GM23338 (cell line): ENCODE data around the gene GLRA1. TPM values are rescaled to one million over a fixed set of nuclear protein-coding genes. Genes with fewer than 3 reads are reported as not detected.
"Not testable (repeated sequence)": the region's sequence is repeated elsewhere in the genome, so short reads cannot be mapped to it uniquely, and the experiment has no call there.

Experiments
- ATAC-seq: fragments of 200-7000 bp; cut with Tn5 transposase; 3 replicates; pipeline ENCODE4 v1.9.1; 2020
- DNase-seq: peaks from one replicate; pipeline ENCODE4 v3.0.0-alpha.2; 2015; ENCODE audit warnings: low spot score
- H2AFZ ChIP-seq: fragments of 200-600 bp; sonication (generic); 2 replicates; pipeline ENCODE4 v1.8.0; 2016; ENCODE audit warnings: antibody characterized with exemption, mild to moderate bottlenecking, moderate library complexity
- H3F3A ChIP-seq: fragments of 200-600 bp; sonication (generic); replicated peaks from 2 replicates; pipeline ENCODE4 v1.8.0; 2017; ENCODE audit warnings: antibody characterized with exemption, mixed run types, low read depth
- H3K27ac ChIP-seq: fragments of 200-600 bp; sonication (generic); 2 replicates; pipeline ENCODE4 v1.6.1; 2016; ENCODE audit warnings: low read depth
- H3K27me3 ChIP-seq: fragments of 200-600 bp; sonication (generic); 2 replicates; pipeline ENCODE4 v1.8.0; 2016; ENCODE audit warnings: mild to moderate bottlenecking, mixed run types, moderate library complexity; ENCODE audit not compliant: insufficient read depth
- H3K36me3 ChIP-seq: fragments of 200-600 bp; sonication (generic); 2 replicates; pipeline ENCODE4 v1.8.0; 2016; ENCODE audit warnings: mild to moderate bottlenecking; ENCODE audit not compliant: insufficient read depth
- H3K4me1 ChIP-seq: fragments of 200-600 bp; sonication (generic); 2 replicates; pipeline ENCODE4 v1.8.0; 2016; ENCODE audit warnings: mild to moderate bottlenecking, moderate library complexity; ENCODE audit not compliant: insufficient read depth
- H3K4me2 ChIP-seq: fragments of 200-600 bp; sonication (generic); 2 replicates; pipeline ENCODE4 v1.7.1; 2017; ENCODE audit warnings: mixed run types
- H3K4me3 ChIP-seq: fragments of 200-600 bp; sonication (generic); 2 replicates; pipeline ENCODE4 v1.6.1; 2016; ENCODE audit warnings: mixed run types
- H3K79me2 ChIP-seq: fragments of 200-600 bp; sonication (generic); replicated peaks from 2 replicates; pipeline ENCODE4 v1.8.0; 2017; ENCODE audit warnings: mild to moderate bottlenecking; ENCODE audit not compliant: insufficient read depth
- H3K9me2 ChIP-seq: fragments of 200-600 bp; sonication (generic); 2 replicates; pipeline ENCODE4 v1.8.0; 2017; ENCODE audit not compliant: insufficient read depth
- H4K20me1 ChIP-seq: fragments of 200-600 bp; sonication (generic); replicated peaks from 2 replicates; pipeline ENCODE4 v1.8.0; 2017; ENCODE audit warnings: mild to moderate bottlenecking; ENCODE audit not compliant: insufficient read depth
- H3K27ac Mint-ChIP-seq: 2 replicates; pipeline ENCODE4 v1.8.0; 2020; ENCODE audit warnings: inconsistent platforms, mild to moderate bottlenecking, moderate library complexity, mixed read lengths
- H3K27me3 Mint-ChIP-seq: 3 replicates; pipeline ENCODE4 v1.8.0; 2022; ENCODE audit warnings: low read depth, mild to moderate bottlenecking, moderate library complexity, mixed read lengths, inconsistent platforms; ENCODE audit not compliant: insufficient read depth, poor library complexity
- H3K36me3 Mint-ChIP-seq: 3 replicates; pipeline ENCODE4 v1.8.0; 2021; ENCODE audit warnings: low read depth, mild to moderate bottlenecking, inconsistent platforms, moderate library complexity, mixed read lengths
- H3K4me1 Mint-ChIP-seq: 3 replicates; pipeline ENCODE4 v1.8.0; 2020; ENCODE audit warnings: mild to moderate bottlenecking, inconsistent platforms, mixed read lengths
- H3K4me3 Mint-ChIP-seq: 3 replicates; pipeline ENCODE4 v1.8.0; 2021; ENCODE audit warnings: moderate library complexity, mild to moderate bottlenecking, inconsistent platforms, mixed read lengths
- H3K9me3 Mint-ChIP-seq: 3 replicates; pipeline ENCODE4 v1.8.0; 2020; ENCODE audit warnings: moderate library complexity, mild to moderate bottlenecking, inconsistent platforms, mixed read lengths
- CREB1 ChIP-seq: fragments of 250-450 bp; sonication (Bioruptor Pico); IDR thresholded peaks from 2 replicates; pipeline ENCODE4 v1.5.0; 2020; ENCODE audit warnings: low read depth, mild to moderate bottlenecking, moderate library complexity
- EZH2 ChIP-seq: fragments of 200-600 bp; sonication (generic); IDR thresholded peaks from one replicate; pipeline ENCODE4 v1.8.0; 2017; ENCODE audit warnings: antibody characterized with exemption, mild to moderate bottlenecking, low read depth; ENCODE audit not compliant: unreplicated experiment
- EZH2phosphoT487 ChIP-seq: fragments of 200-600 bp; sonication (generic); IDR thresholded peaks from one replicate; pipeline ENCODE4 v1.8.1; 2018; ENCODE audit warnings: antibody characterized with exemption; ENCODE audit not compliant: unreplicated experiment
- JUNB ChIP-seq: IDR thresholded peaks from one replicate; pipeline ENCODE4 v1.6.1; 2016; ENCODE audit warnings: antibody characterized with exemption; ENCODE audit not compliant: unreplicated experiment
- NANOG ChIP-seq: IDR thresholded peaks from 2 replicates; pipeline ENCODE4 v1.6.1; 2016; ENCODE audit warnings: antibody characterized with exemption, borderline replicate concordance
- STAT1 ChIP-seq: IDR thresholded peaks from one replicate; pipeline ENCODE4 v1.6.1; 2016; ENCODE audit warnings: antibody characterized with exemption; ENCODE audit not compliant: unreplicated experiment
- ZNF114 ChIP-seq: fragments of 250-450 bp; sonication (Bioruptor Pico); IDR thresholded peaks from 2 replicates; pipeline ENCODE4 v1.5.0; 2020; ENCODE audit warnings: mild to moderate bottlenecking, moderate library complexity
- ZNF331 ChIP-seq: fragments of 250-450 bp; sonication (Bioruptor Pico); IDR thresholded peaks from 2 replicates; pipeline ENCODE4 v1.5.0; 2020; ENCODE audit warnings: low read depth, mild to moderate bottlenecking, moderate library complexity
- polyA plus RNA-seq: library from polyadenylated mRNA; unstranded; fragments of >200 nt; fragmentation: Nextera tagmentation; extraction: Ambion mirVana; gene quantifications from 2 replicates; pipeline ENCODE4 v1.2.1, GENCODE V29; 2016
- total RNA-seq: library from RNA; depleted of rRNA; stranded (reverse); fragments of >200 nt; shearing (Covaris generic); gene quantifications from 2 replicates; pipeline ENCODE4 v1.2.3, GENCODE V29; 2014
- TF ChIP-seq, protein P1 (sequence below): IDR thresholded peaks from one replicate; pipeline ENCODE4 v1.6.1; 2018; ENCODE audit warnings: antibody characterized with exemption; ENCODE audit not compliant: unreplicated experiment
- TF ChIP-seq, protein P2 (sequence below), 2 experiments: fragments of 200-600 bp in 1 of 2; sonication (generic) in 1 of 2; conservative IDR thresholded peaks; 2 replicates each; pipeline versions ENCODE4 v1.5.1 to v1.6.1; 2016 to 2017; ENCODE audit warnings: antibody characterized with exemption in 2 of 2, low read depth in 2 of 2, mild to moderate bottlenecking in 2 of 2, moderate library complexity in 1 of 2

Gene GLRA1
- total and polyA plus RNA-seq, 2 experiments from 2014 or later, result not detected

DNA sequence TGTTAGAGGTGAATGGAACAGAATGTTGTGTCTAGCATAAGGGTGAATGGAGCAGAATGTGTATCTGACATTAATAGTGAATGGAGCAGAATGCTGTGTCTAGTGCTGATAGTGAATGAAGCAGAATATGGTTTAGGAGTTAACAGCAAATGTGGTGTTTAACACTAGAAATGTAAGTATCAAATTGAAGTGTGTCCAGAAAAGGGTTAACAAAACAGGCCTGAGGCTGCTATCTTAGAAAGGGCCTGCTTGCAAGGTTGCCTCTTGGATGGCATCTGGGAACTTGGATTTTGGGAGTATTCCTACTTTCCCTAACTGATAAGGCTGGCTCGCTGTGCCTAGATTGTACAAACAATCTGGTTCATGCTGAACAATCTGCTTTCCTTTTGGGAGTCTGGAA is 76.8 kb downstream of the GLRA1 start:
- H3K27me3 Mint-ChIP-seq, result no peaks in the 10 kb centered on the region
- no peaks in the 10 kb centered on the region for H3K4me1 Mint-ChIP-seq
- Histone ChIP-seq H3K9me2 (peaks cover 4% of the 10 kb centered on the region; the same call in 1 of the 2 replicates), H3K79me2 (no peaks in the 10 kb centered on the region), H3K36me3 (no peaks in the 10 kb centered on the region), H3F3A (no peaks in the 10 kb centered on the region), H3K4me1 (no peaks in the 10 kb centered on the region), H2AFZ (no peak overlapping the region), H3K4me3 (no peak overlapping the region), H3K4me2 (no peak overlapping the region), H3K27me3 (no peaks in the 10 kb centered on the region), H3K27ac (no peak overlapping the region), H4K20me1 (no peaks in the 10 kb centered on the region)
- ATAC-seq (no peak), DNase-seq (no peak)
- peaks cover 5% of the 10 kb centered on the region; the same call in 1 of the 3 replicates for H3K9me3 Mint-ChIP-seq
- TF ChIP-seq JUNB (no peak), EZH2phosphoT487 (no peak), STAT1 (no peak), ZNF331 (CRISPR knock-in tag) (no peak), NANOG (no peak), EZH2 (no peak), ZNF114 (CRISPR knock-in tag) (no peak)
- TF ChIP-seq, protein P1, sequence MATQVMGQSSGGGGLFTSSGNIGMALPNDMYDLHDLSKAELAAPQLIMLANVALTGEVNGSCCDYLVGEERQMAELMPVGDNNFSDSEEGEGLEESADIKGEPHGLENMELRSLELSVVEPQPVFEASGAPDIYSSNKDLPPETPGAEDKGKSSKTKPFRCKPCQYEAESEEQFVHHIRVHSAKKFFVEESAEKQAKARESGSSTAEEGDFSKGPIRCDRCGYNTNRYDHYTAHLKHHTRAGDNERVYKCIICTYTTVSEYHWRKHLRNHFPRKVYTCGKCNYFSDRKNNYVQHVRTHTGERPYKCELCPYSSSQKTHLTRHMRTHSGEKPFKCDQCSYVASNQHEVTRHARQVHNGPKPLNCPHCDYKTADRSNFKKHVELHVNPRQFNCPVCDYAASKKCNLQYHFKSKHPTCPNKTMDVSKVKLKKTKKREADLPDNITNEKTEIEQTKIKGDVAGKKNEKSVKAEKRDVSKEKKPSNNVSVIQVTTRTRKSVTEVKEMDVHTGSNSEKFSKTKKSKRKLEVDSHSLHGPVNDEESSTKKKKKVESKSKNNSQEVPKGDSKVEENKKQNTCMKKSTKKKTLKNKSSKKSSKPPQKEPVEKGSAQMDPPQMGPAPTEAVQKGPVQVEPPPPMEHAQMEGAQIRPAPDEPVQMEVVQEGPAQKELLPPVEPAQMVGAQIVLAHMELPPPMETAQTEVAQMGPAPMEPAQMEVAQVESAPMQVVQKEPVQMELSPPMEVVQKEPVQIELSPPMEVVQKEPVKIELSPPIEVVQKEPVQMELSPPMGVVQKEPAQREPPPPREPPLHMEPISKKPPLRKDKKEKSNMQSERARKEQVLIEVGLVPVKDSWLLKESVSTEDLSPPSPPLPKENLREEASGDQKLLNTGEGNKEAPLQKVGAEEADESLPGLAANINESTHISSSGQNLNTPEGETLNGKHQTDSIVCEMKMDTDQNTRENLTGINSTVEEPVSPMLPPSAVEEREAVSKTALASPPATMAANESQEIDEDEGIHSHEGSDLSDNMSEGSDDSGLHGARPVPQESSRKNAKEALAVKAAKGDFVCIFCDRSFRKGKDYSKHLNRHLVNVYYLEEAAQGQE, result no peak
- TF ChIP-seq, protein P2, sequence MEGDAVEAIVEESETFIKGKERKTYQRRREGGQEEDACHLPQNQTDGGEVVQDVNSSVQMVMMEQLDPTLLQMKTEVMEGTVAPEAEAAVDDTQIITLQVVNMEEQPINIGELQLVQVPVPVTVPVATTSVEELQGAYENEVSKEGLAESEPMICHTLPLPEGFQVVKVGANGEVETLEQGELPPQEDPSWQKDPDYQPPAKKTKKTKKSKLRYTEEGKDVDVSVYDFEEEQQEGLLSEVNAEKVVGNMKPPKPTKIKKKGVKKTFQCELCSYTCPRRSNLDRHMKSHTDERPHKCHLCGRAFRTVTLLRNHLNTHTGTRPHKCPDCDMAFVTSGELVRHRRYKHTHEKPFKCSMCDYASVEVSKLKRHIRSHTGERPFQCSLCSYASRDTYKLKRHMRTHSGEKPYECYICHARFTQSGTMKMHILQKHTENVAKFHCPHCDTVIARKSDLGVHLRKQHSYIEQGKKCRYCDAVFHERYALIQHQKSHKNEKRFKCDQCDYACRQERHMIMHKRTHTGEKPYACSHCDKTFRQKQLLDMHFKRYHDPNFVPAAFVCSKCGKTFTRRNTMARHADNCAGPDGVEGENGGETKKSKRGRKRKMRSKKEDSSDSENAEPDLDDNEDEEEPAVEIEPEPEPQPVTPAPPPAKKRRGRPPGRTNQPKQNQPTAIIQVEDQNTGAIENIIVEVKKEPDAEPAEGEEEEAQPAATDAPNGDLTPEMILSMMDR (conservative IDR thresholded peaks at IDR 0.05; ENCODE audit: low read depth in 2 of 2), result no peak
- no peak overlapping the region for H3K27ac Mint-ChIP-seq
- no peak overlapping the region for H3K4me3 Mint-ChIP-seq
- H3K36me3 Mint-ChIP-seq, result no peaks in the 10 kb centered on the region

DNA sequence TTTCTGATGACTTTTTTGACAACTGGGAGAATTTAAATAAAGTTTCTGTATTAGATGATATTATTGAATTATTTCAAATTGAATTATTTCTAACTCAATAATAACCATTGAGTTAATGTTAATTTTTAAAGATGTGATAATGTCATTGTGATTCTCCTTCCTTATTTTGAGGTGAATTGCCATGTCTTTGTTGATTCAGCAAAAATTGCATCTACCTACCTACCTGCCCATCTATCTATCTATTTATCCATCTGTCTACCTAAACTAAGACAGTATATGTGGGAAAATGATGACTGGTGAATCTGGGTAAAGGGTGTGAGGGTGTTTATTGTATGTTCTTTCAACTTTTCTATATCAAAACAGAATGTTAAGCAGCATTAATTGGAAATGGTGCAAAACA is 77.9 kb downstream of the GLRA1 start:
- TF ChIP-seq ZNF331 (CRISPR knock-in tag) (no peak), NANOG (no peak), CREB1 (CRISPR knock-in tag) (no peak)
- no peak overlapping the region for H3K4me3 ChIP-seq
- DNase-seq (no peak), ATAC-seq (no peak)
- peaks cover 5% of the 10 kb centered on the region; the same call in 1 of the 3 replicates for H3K9me3 Mint-ChIP-seq
- peaks cover 4% of the 10 kb centered on the region; the same call in 1 of the 2 replicates for H3K9me2 ChIP-seq
- no peaks in the 10 kb centered on the region for H3K27me3 Mint-ChIP-seq
- H3K4me1 ChIP-seq, result no peaks in the 10 kb centered on the region
- no peak overlapping the region for H2AFZ ChIP-seq
- H3F3A ChIP-seq, result no peaks in the 10 kb centered on the region
- no peaks in the 10 kb centered on the region for H3K36me3 Mint-ChIP-seq
- no peak overlapping the region for H3K27ac ChIP-seq
- no peak overlapping the region for H3K4me2 ChIP-seq
- no peaks in the 10 kb centered on the region for H4K20me1 ChIP-seq
- H3K27me3 ChIP-seq, result no peaks in the 10 kb centered on the region
- H3K27ac Mint-ChIP-seq, result no peak overlapping the region
- H3K79me2 ChIP-seq, result no peaks in the 10 kb centered on the region
- no peaks in the 10 kb centered on the region for H3K36me3 ChIP-seq
- H3K4me3 Mint-ChIP-seq, result no peak overlapping the region
- no peaks in the 10 kb centered on the region for H3K4me1 Mint-ChIP-seq

DNA sequence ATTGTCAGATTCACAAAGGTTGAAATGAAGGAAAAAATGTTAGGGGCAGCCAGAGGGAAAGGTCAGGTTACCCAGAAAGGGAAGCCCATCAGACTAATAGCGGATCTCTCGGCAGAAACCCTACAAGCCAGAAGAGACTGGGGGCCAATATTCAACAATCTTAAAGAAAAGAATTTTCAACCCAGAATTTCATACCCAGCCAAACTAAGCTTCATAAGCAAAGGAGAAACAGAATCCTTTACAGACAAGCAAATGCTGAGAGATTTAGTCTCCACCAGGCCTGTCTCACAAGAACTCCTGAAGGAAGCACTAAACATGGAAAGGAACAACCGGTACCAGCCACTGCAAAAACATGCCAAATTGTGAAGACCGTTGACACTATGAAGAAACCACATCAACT is 91.8 kb downstream of the GLRA1 start:
- Mint-ChIP-seq H3K36me3 (peaks cover 63% of the 10 kb centered on the region), H3K9me3 (peaks cover 81% of the 10 kb centered on the region)

More for the DNA sequence above, 91.8 kb downstream of the GLRA1 start:
- not testable (repeated sequence) for H3K9me2 ChIP-seq, H3K4me1 ChIP-seq, H3K27me3 ChIP-seq, H2AFZ ChIP-seq, DNase-seq, ATAC-seq, H3K36me3 ChIP-seq, H4K20me1 ChIP-seq, H3F3A ChIP-seq, H3K4me2 ChIP-seq, H3K79me2 ChIP-seq, H3K4me3 ChIP-seq, H3K4me3 Mint-ChIP-seq, H3K27ac ChIP-seq, H3K4me1 Mint-ChIP-seq, H3K27ac Mint-ChIP-seq
- peaks cover 12% of the 10 kb centered on the region for H3K27me3 Mint-ChIP-seq
